BE2C (cell line): Measurements from ENCODE around the gene CCDC61.

ENCODE experiments used
- DNase-seq: peaks from one replicate; pipeline ENCODE4 v3.0.0-alpha.2; 2020
- H3K27me3 ChIP-seq: fragments of 250-450 bp; sonication (Bioruptor Pico); 2 replicates; pipeline ENCODE4 v1.5.1; 2020; ENCODE audit warnings: mild to moderate bottlenecking
- H3K36me3 ChIP-seq: fragments of 250-450 bp; sonication (Bioruptor Pico); 2 replicates; pipeline ENCODE4 v1.5.1; 2020; ENCODE audit warnings: mild to moderate bottlenecking
- H3K4me1 ChIP-seq: fragments of 250-450 bp; sonication (Bioruptor Pico); 2 replicates; pipeline ENCODE4 v1.5.1; 2020
- H3K4me3 ChIP-seq: 2 replicates; pipeline ENCODE4 v1.5.1; 2011; ENCODE audit warnings: low read depth, low read length
- H3K9me3 ChIP-seq: fragments of 250-450 bp; sonication (Bioruptor Pico); 2 replicates; pipeline ENCODE4 v1.5.1; 2020
- CTCF ChIP-seq: IDR thresholded peaks from 2 replicates; pipeline ENCODE4 v1.5.1; 2012; ENCODE audit warnings: mild to moderate bottlenecking, low read depth, low read length

Gene CCDC61

GRCh38 chr19:45972947-45973540, 22.2 kb upstream of the CCDC61 start:
- Histone ChIP-seq H3K27me3 (0 out of 2 replicates have a peak, but pooled peaks cover 3% of the 10 kb centered on the region), H3K9me3 (no peaks in the 10 kb centered on the region), H3K4me1 (peaks cover 4% of the 10 kb centered on the region), H3K36me3 (no peaks in the 10 kb centered on the region), H3K4me3 (peak overlapping the region; percentile 50)
- TF ChIP-seq CTCF, result no peak
- no peak for DNase-seq

GRCh38 chr19:45973553-45974338, 21.5 kb upstream of the CCDC61 start, which contains the start of gene NOVA2:
Gene NOVA2, minus strand, starts transcription at chr19:45973865. Its CDS starts 514 bp downstream, at chr19:45973351.
- Histone ChIP-seq H3K4me3 (peak within 1 kb of the TSS; percentile 60), H3K27me3 (0 out of 2 replicates have a peak, but pooled peaks cover 3% of the 10 kb centered on the region), H3K4me1 (peaks cover 4% of the 10 kb centered on the region), H3K9me3 (no peaks in the 10 kb centered on the region), H3K36me3 (no peaks in the 10 kb centered on the region)
- TF ChIP-seq CTCF, result no peak
- DNase-seq, result peak; percentile 97

- H3K36me3 ChIP-seq, result no peaks in the 10 kb centered on the region
- H3K4me1 ChIP-seq, result peaks cover 4% of the 10 kb centered on the region
- DNase-seq, result no peak
- no peak for TF ChIP-seq CTCF
- no peaks in the 10 kb centered on the region for H3K9me3 ChIP-seq
- H3K4me3 ChIP-seq, result no peak overlapping the region
- 0 out of 2 replicates have a peak, but pooled peaks cover 3% of the 10 kb centered on the region for H3K27me3 ChIP-seq
These were observed 19.8 kb upstream of the CCDC61 start for GRCh38 chr19:45975306-45976070.

- TF ChIP-seq CTCF, result no peak
- no peaks in the 10 kb centered on the region for H3K36me3 ChIP-seq
- no peaks in the 10 kb centered on the region for H3K9me3 ChIP-seq
- DNase-seq, result no peak
- H3K4me3 ChIP-seq, result no peak overlapping the region
- H3K4me1 ChIP-seq, result peaks cover 4% of the 10 kb centered on the region
- H3K27me3 ChIP-seq, result 0 out of 2 replicates have a peak, but pooled peaks cover 3% of the 10 kb centered on the region
These were observed 19.1 kb upstream of the CCDC61 start for GRCh38 chr19:45976178-45976577.

GRCh38 chr19:45978156-45978555, 17.1 kb upstream of the CCDC61 start:
- 0 out of 2 replicates have a peak, but pooled peaks cover 3% of the 10 kb centered on the region for H3K27me3 ChIP-seq
- TF ChIP-seq CTCF, result no peak
- no peaks in the 10 kb centered on the region for H3K36me3 ChIP-seq
- H3K9me3 ChIP-seq, result no peaks in the 10 kb centered on the region
- H3K4me3 ChIP-seq, result no peak overlapping the region
- H3K4me1 ChIP-seq, result no peaks in the 10 kb centered on the region; the same call in 1 of the 2 replicates
- DNase-seq, result no peak
